T1000 (cell line): Measurements from ENCODE around the gene MPV17.
"Not testable (repeated sequence)": the region's sequence is repeated elsewhere in the genome, so short reads cannot be mapped to it uniquely, and the experiment has no call there.

Source experiments
- DNase-seq: peaks from one replicate; lab custom pipeline; 2025; ENCODE audit warnings: mixed read lengths; lab: John Stamatoyannopoulos, UW

Gene MPV17

GRCh38 chr2:27322766-27323595 is at the start of gene MPV17:
TSS of gene MPV17 (minus strand) at chr2:27323097. CDS start at chr2:27322517, 580 bp downstream.
- DNase-seq, result peak; percentile 63

- no peak for DNase-seq
Measured at GRCh38 chr2:27370816-27371620, 48.1 kb upstream of the MPV17 start.

- DNase-seq, result peak; percentile 98
Measured at GRCh38 chr2:27370026-27370815, 47.3 kb upstream of the MPV17 start, which contains the start of the genes EIF2B4 and SNX17. TSS of gene EIF2B4 (minus strand) at chr2:27370338. CDS start at chr2:27370314, 24 bp downstream. TSS of gene SNX17 (plus strand) at chr2:27370616. CDS start at chr2:27370744, 128 bp downstream.

- no peak for DNase-seq
Measured at GRCh38 chr2:27369471-27370025, 46.7 kb upstream of the MPV17 start.

GRCh38 chr2:27363933-27364332 is 41.0 kb upstream of the MPV17 start:
- DNase-seq, result no peak

- no peak for DNase-seq
Measured at GRCh38 chr2:27362678-27363420, 40.0 kb upstream of the MPV17 start.

- DNase-seq, result peak; percentile 97
Measured at GRCh38 chr2:27356382-27357181, 33.7 kb upstream of the MPV17 start, which contains the start of gene GTF3C2. TSS of gene GTF3C2 (minus strand) at chr2:27356764. CDS start at chr2:27343554, 13,210 bp downstream.

GRCh38 chr2:27356056-27356381 is 33.1 kb upstream of the MPV17 start:
- peak; percentile 5 for DNase-seq

- no peak for DNase-seq
Measured at GRCh38 chr2:27354597-27354927, 31.7 kb upstream of the MPV17 start.

- no peak for DNase-seq
Measured at GRCh38 chr2:27353762-27354596, 31.1 kb upstream of the MPV17 start.

- DNase-seq, result not testable (repeated sequence)
Measured at GRCh38 chr2:27353386-27353761, 30.5 kb upstream of the MPV17 start.

- no peak for DNase-seq
Measured at GRCh38 chr2:27351802-27352598, 29.1 kb upstream of the MPV17 start.

GRCh38 chr2:27350106-27350693 is 27.3 kb upstream of the MPV17 start:
- no peak for DNase-seq

GRCh38 chr2:27347641-27348040 is 24.7 kb upstream of the MPV17 start:
- no peak for DNase-seq

- no peak for DNase-seq
Measured at GRCh38 chr2:27336173-27336572, 13.3 kb upstream of the MPV17 start.

- no peak for DNase-seq
Measured at GRCh38 chr2:27335311-27335710, 12.4 kb upstream of the MPV17 start.

- DNase-seq, result no peak
Measured at GRCh38 chr2:27324720-27325119, 1.8 kb upstream of the MPV17 start.
